GM13976 (cell line): Measurements from ENCODE around the gene FYN.

Source experiments
- DNase-seq: peaks from one replicate; pipeline ENCODE4 v3.0.0; 2012; ENCODE audit warnings: low spot score
- CTCF ChIP-seq: IDR thresholded peaks from 2 replicates; pipeline ENCODE4 v1.5.1; 2012; ENCODE audit warnings: borderline replicate concordance, mild to moderate bottlenecking; ENCODE audit not compliant: insufficient read depth; ENCODE audit errors: extremely low read depth, missing control alignments, control extremely low read depth
- in situ Hi-C: fragments of 300-500 bp; cut with MboI; formaldehyde crosslinking; loops from one replicate; pipeline ENCODE4 v1.12.0; 2022; ENCODE audit warnings: low sequenced_read_pairs, mixed read lengths, inconsistent platforms; ENCODE audit not compliant: unreplicated experiment

The FYN gene

DNA sequence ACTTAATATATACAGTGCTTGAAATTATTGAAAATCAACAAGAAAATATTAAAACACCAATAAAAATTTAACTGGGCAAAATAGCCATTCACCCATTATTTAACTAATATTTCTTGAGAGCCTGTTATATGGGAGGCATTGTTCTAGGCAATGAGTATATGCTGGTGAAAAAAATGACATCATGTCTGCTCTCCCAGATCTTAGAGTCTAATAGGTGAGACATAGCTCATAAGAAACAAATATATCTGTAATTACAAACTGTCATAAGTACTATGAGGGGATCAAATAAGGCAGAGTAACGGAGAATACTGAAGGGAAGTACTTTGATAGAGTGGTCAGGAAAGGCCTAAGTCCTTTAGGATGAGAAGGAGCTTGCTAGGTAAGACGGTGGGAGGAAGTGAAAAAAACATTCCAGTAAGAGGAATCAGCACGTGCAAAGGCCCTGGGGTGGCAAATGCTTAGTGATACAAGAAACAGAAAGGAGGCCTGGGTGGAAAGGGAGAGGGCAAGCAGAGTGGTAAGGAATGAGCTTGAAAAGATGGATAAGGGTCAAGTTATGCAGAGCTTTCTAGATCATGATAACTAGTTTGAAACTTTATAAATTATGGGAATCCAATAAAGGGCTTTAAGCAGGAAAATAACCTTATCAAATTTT lies 12.2 kb upstream of the FYN start:
- in situ Hi-C loops = no loop called here
- no peak for DNase-seq
- TF ChIP-seq CTCF = no peak

DNA sequence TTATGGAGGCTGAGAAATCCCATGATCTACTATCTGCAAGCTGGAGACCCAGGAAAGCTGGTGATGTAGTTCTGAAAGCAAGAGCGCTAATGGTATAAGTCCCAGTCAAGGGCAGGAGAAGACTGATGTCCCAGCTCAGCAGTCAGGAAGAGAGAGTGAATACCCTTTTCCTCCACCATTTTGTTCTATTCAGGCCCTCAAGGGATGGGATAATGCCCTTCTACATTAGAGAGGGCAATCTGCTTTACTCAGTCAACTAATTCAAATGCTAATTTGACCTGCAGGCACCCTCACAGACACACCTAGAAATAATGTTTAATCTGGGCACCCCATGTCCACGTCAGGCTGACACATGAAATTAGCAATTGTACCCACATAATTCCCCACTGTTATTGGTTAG lies 10.8 kb upstream of the FYN start:
- TF ChIP-seq CTCF = no peak
- in situ Hi-C loops = no loop called here
- DNase-seq = no peak

DNA sequence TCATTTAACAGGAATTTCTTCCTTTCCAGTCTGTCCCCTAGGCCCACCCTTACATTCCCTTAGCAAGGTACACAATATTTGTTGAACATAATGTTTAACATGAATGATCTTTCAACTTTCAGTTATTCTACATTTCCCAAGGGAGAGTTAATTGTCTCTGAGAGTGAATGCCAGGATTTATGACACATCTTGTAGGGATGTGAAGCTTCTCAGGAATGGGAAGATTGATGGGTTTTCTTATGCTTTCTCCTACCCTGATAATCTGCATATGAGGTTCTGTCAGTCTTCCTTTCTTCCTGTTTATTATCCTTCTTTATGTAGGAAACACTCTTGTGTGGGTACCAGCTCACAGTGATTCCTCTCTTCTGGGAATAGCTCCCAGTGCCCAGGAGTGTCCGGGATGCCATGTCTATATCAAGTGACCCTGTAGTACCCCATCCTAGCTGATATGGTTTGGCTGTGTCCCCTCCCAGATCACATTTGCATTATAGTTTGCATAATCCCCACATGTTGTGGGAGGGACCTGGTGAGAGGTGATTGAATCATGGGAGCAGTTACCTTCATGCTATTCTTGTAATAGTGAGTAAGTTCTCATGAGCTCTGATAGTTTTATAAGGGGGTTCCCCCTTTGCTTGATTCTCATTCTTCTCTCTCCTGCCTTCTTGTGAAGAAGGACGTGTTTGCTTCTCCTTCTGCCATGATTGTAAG lies 7.1 kb upstream of the FYN start:
- in situ Hi-C loops = no loop called here

GRCh38 chr6:111875741-111876140 lies 2.5 kb upstream of the FYN start:
- in situ Hi-C loops = no loop called here
- DNase-seq = no peak
- TF ChIP-seq CTCF = no peak

More for the DNA sequence above, 7.1 kb upstream of the FYN start:
- DNase-seq = no peak
- TF ChIP-seq CTCF = no peak

GRCh38 chr6:111874025-111874415 lies 768 bp upstream of the FYN start:
- DNase-seq = peak; percentile 40
- in situ Hi-C loops = no loop called here
- no peak for TF ChIP-seq CTCF

DNA sequence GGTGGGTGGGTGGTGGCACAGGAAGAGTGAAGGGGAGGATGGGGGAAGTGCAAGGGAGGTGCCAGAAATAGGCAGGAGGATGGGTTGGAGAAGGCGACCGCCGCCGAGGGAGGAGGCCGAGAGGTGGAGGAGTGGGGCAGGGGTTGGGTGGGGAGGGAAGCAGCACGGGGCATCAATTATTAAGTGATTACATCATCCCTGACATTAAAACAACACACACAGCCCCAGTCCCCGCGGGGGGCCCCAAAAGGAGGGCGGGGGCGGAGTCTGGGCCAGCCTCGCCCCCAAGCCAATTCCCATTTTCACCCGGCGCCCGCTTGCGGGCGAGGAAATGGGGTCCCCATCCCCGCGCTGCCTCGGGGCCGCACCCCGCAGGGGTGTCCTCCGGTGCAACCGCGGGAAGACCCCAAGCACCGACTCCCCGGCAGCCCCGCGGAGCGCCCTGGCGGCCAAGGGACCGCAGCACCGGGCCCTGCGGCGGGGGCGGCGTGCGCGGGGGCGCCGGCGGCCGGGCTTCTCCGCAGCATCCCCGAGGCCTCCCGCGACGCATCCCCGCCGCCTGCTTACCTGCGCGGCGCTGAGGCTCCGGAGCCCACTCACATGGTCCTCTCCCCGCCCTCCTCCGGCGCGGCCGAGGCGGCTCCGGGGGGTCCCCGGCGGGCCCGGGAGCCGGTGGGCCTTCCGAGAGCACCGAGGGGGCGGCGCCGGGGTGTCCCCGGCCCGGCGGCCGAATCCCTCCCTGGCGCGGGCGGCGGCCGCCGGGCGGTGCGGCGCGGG lies 663 bp downstream of the FYN start:
- in situ Hi-C loops = no loop called here
- DNase-seq = peak; percentile 66
- TF ChIP-seq CTCF = no peak
